HG02970 (cell line): ENCODE results near the gene CNDP2.

Experiments used
- ATAC-seq: cut with Tn5 transposase; IDR thresholded peaks from one replicate; pipeline ENCODE4 v1.9.1; 2021; ENCODE audit warnings: mild to moderate bottlenecking, moderate library complexity, moderate number of reproducible peaks; ENCODE audit not compliant: unreplicated experiment, low FRiP score

CNDP2 gene

GRCh38 chr18:74495581-74496507, at the start of gene CNDP2:
CNDP2 (plus strand) TSS chr18:74496363; CDS start chr18:74499974, 3,611 bp downstream.
- peak; percentile 83 for ATAC-seq

DNA sequence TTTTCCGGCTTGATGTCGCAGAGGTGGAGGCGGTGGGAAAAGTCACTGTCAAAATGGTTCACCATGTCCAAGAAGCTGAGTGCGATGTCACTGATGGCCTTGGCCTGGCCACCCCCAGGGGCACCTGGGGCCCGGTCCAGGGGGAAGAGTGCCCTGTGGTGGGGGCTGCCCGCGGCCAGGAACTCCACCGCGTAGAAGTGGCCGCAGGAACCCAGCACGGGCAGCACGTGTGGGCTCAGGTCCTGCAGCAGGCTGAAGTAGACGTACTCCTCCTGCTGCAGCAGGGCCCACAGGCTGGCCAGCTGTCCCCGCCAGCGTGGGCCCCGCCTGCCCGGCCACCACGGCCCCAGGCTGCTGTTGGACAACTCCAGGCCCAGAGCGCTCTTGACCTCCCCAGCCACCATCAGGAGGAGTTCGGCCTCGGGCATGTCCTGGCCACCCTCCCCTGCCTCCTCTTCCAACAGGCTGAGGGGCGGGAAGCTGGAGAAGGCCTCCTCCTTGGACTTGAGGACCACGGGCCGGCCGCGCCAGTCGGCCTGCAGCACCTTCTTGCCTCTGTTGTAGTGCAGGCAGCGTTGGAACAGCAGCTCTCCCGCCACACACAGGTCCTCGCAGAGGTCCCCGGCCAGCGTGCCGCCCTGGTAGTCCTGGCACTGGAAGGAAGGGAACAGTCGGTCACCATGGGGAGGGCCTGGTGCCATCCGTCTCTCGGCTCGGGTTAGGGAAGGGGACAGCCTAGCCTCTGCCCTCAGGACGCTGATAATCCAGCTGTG, 49.3 kb upstream of the CNDP2 start:
- ATAC-seq, result no peak

DNA sequence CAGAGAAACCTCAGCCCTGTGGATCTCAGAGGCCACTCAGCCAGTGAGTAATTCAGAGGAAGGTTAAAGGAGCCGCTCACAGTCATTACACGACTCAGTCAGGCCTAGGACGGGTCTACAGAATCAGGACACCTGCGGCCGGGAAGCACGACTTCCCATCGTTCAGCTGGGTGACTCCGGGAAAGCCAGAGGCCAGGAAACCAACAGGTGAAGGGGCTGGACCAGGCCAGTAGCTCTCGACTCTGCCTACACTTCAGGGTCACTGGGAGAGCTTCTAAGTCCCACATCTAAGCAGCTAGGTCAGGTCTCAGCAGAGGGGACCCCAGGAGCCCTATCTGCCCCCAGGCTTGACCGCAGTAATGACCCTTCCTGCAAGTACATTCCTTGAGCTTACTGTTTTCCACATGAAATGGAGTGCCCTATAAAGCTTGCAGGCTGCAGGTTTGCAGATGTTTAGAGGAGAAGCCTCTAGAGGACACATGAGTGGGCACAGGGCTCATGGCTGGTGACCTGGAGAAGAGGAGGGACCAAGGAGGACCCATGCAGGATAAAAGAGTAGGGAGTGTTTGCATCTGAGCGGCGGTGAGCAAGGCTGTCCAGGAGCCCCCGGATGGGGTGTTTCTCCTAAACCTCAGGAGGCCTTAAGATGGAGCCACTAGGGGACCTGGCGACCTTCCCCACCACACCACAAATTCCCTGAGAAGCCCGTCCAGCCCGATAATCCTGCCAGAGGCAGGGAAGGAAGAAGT, 48.6 kb upstream of the CNDP2 start:
- no peak for ATAC-seq

- no peak for ATAC-seq
Measured at GRCh38 chr18:74450626-74451025, 45.5 kb upstream of the CNDP2 start.

DNA sequence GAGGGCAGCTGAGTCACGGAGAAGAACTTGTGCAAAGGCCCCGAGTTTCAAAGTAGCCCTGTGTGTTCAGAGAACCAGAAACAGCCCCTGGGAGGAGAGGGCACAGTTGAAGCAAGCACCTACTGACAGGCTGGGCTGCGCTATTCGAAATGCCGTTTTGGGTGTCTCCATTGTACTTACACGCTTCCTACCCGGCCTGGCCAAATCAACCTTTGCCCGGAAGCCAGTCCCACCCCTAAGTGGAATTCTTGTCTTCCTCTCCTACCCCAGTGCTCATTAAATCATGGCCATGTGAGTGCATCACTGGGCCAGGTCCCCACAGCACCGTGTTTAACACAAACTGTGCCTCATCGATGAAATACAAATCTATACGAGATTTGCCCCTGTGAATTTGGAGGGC, 45.0 kb upstream of the CNDP2 start:
- no peak for ATAC-seq

DNA sequence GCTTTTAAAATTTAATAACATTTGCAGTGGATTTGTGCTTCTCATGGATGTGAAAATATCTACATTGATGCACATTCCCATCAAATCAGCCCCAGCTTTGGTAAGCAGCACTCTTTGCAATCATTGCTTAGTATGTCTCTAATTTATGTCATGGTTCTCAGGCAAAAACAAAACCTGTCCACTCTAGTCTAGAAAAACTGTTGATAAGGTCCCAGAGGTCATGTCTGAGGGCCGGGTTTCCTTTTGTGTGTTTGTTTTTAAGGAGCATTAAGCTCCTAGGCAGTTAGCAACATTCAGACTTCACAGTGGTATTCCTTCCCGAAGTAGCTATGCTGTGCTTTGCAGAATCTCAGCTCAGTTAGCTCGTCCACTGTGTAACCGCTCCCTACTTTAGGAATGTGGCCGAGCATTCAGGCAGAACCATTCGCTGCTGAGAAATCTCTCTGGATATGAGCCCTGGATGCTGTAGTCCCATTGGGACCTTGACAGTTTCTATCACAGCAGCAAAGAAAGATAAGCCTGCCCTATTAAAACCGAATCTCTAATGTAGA, 43.1 kb upstream of the CNDP2 start:
- no peak for ATAC-seq

- no peak for ATAC-seq
Measured at GRCh38 chr18:74453642-74454198, 42.4 kb upstream of the CNDP2 start.

DNA sequence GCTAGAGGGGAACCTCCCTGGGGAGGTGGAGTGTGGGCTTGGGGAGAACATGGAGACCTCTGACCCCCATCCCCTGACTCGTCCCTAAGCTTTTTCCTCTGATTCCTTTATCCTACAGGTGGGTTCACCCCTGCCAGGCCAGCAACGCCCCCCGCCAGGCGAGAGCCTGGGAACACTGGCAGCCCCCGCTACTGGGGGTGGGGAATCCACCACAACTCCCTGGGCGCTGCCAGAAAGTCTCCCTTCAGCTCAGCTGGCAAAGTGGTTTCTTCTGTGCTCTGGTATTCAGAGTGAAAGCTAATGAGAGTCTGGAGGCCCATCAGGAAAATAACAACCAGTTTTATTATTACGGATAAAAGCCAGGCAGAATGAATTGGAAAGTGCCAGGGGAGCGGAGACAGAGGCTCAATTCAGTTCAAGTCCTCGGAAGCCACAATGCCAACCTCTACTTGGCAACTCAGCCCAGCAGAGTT, 41.8 kb upstream of the CNDP2 start:
- no peak for ATAC-seq

DNA sequence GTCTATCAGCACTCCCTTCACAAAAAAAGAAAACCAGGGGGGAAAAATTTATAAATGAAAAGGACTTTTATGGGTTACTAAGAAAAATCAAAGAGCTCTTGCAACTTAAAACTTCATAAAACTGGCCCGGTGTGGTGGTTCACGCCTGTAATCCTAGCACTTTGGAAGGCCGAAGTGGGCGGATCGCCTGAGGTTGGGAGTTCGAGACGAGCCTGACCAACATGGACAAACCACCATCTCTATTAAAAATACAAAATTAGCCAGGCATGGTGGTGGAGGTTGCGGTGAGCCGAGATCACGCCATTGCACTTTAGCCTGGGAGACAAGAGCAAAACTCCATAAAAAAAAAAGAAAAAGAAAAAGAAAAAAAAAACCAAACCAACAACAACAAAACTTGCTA, 40.8 kb upstream of the CNDP2 start:
- ATAC-seq, result no peak

GRCh38 chr18:74456017-74456348, 40.2 kb upstream of the CNDP2 start:
- no peak for ATAC-seq

GRCh38 chr18:74456349-74457042, 39.7 kb upstream of the CNDP2 start:
- no peak for ATAC-seq

DNA sequence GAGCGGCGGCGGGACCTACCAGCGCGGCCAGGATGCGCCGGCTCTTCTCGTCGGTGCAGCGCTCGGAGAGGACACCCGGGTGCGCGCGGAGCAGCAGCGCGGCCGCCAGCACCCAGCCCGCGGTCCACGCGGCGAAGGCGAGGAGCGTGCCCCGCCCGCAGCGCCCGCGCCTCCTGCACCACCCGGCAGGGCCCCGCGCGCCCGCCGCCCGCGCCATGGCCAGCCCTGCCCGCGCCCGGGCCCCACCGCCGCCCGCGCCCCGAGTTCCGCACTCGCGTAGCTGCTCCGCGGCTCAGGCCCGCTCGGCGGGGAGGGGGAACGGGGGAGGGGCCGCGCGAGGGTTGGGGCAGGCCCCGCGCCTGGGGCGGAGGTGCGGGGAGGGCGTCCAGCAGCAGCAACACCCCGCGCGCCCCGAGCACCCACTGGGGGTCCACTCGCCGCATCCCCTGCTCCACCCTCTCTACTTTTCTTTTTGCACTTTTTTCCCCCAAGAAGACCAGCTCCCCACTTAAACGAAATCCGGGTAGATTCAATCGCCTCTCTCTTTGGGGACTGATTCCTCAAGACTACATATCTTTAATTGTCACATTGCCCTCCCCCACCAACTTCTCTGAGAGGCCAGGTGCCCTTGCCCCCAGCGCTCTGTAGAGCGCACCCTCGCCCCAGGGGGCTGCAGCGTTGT, 39.0 kb upstream of the CNDP2 start, which contains the start of gene DIPK1C:
Gene DIPK1C, minus strand, starts transcription at position 266 of the 682 bp plus-strand sequence. Its CDS starts 49 bp downstream, at position 217.
- ATAC-seq, result no peak

DNA sequence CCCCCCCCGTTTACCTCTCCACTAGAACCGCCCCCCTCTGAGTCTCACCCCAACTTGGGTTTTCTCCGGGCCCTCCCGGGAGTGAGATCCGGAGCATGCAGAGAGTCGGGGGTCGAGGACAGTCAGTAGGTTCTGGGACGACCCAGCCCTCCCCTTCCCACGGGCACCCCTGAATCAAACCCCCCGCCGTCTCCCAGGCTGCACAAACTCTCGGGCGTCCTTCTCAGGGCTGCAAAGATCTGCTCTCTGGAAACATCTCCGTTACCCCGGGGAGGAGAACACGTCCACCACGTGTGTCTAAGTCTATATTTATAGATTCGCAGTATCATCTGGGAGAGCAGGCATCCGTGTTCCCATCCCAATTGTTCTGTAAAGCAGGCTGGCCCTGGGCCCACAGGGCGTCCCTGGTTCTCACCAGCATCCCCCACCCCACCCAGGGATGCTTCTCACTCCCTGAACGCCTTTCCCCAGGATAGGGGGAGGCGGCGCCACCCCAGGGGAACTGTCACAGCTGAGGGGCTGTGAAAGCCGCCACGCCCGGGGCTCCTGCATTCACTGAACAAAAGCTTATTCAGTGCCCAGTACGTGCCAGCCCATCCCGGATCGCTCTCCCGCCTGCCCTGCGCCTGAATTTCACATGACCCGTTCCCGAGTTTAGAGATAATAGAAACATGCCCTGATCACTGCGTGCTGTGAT, 38.3 kb upstream of the CNDP2 start:
- ATAC-seq, result no peak

- ATAC-seq, result no peak
Measured at GRCh38 chr18:74459889-74460288, 36.3 kb upstream of the CNDP2 start.

- no peak for ATAC-seq
Measured at GRCh38 chr18:74460825-74461224, 35.3 kb upstream of the CNDP2 start.

GRCh38 chr18:74463254-74463653, 32.9 kb upstream of the CNDP2 start:
- no peak for ATAC-seq

- no peak for ATAC-seq
Measured at GRCh38 chr18:74463983-74464382, 32.2 kb upstream of the CNDP2 start.

DNA sequence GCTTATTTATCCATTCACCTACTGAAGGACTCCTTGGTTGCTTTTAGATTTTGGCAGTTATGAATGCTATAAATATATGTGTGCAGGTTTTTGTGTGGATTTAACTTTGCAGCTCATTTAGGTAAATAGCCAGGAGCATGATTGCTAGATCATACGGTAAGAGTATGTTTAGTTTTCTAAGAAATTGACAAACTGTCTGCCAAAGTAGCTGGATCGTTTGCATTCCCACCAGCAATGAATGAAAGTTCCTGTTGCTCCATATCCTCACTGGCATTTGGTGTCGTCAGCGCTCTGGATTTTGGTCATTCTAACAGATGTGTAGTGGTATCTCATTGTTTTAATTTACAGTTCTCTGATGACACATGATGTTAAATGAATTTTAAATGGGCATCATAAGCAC, 30.4 kb upstream of the CNDP2 start:
- no peak for ATAC-seq
